H7 (cell line): Measurements from ENCODE around the gene PARD3B. TPM values are rescaled to one million over a fixed set of nuclear protein-coding genes. Genes with fewer than 3 reads are reported as not detected.
A peak's percentile ranks its signal among the peaks of the same experiment; 100 is the strongest.

Experiments
- DNase-seq: peaks from one replicate; pipeline ENCODE4 v3.0.0; 2012
- H3K27me3 ChIP-seq: 2 replicates; pipeline ENCODE4 v1.6.0; 2011; ENCODE audit warnings: mild to moderate bottlenecking, low read length; ENCODE audit not compliant: control insufficient read depth, insufficient read depth
- H3K36me3 ChIP-seq: replicated peaks from 2 replicates; pipeline ENCODE4 v1.5.1; 2011; ENCODE audit warnings: low read length; ENCODE audit not compliant: control insufficient read depth, insufficient read depth
- H3K4me3 ChIP-seq: 2 replicates; pipeline ENCODE4 v1.5.1; 2011; ENCODE audit warnings: low read depth, mild to moderate bottlenecking, control low read depth, low read length, moderate library complexity; ENCODE audit not compliant: insufficient read depth
- total RNA-seq: library from RNA; depleted of rRNA; stranded (reverse); fragments of >200 nt; shearing (Covaris generic); gene quantifications from 2 replicates; pipeline ENCODE4 v1.2.3, GENCODE V29; 2014

PARD3B gene
- total RNA-seq, 1 experiment from 2014 or later = 2.3 TPM

GRCh38 chr2:204948822-204949221 is 403.5 kb downstream of the PARD3B start:
- Histone ChIP-seq H3K4me3 (no peak overlapping the region), H3K36me3 (no peaks in the 10 kb centered on the region), H3K27me3 (no peaks in the 10 kb centered on the region)
- no peak for DNase-seq

GRCh38 chr2:204950695-204951346 is 405.5 kb downstream of the PARD3B start:
- Histone ChIP-seq H3K36me3 (no peaks in the 10 kb centered on the region), H3K4me3 (no peak overlapping the region), H3K27me3 (no peaks in the 10 kb centered on the region)
- DNase-seq = no peak

DNA sequence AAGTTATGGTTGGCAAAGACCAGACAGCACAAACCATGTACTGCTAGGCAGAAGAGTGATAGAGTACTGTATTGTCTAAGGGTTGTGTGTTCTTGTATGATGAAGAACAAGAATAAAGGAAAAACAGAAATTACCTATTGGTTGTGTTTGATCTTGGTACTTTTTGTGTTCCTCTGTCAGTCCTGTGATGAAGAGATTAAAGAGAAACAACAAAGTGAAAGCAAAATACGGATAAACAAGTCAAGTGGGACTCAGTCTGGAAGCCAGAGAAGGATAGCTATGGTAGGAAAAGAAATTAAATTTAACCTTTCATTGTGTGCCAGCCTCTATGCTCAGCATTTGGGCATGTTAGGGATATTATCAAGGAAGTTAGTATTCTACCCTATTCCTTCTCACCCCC is 413.1 kb downstream of the PARD3B start:
- DNase-seq = no peak
- H3K4me3 ChIP-seq = no peak overlapping the region
- no peaks in the 10 kb centered on the region for H3K36me3 ChIP-seq
- no peaks in the 10 kb centered on the region for H3K27me3 ChIP-seq

DNA sequence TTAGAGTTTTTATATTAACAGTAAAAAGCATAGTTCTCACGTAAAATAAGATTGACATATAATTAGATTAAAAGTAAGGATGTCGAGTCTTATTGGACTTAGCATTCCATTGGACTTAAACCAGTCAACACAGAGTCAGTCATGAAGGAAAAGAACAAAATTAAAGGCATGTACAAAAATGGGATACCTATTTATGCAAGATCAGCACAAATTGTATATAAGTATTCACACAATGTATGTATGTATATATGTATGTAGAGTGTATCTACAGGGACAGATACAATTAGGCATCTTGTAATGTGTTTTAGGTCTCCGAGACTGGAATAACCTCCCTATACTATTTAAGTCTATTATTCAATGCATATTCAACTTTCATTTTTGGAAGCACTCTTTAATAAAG is 419.1 kb downstream of the PARD3B start:
- H3K36me3 ChIP-seq = no peaks in the 10 kb centered on the region
- no peak overlapping the region for H3K4me3 ChIP-seq
- DNase-seq = no peak
- no peaks in the 10 kb centered on the region for H3K27me3 ChIP-seq

- H3K36me3 ChIP-seq = no peaks in the 10 kb centered on the region
- no peak for DNase-seq
- H3K27me3 ChIP-seq = no peaks in the 10 kb centered on the region
- H3K4me3 ChIP-seq = no peak overlapping the region
Measured at GRCh38 chr2:204966245-204966644, 421.0 kb downstream of the PARD3B start.

- DNase-seq = no peak
- H3K36me3 ChIP-seq = no peaks in the 10 kb centered on the region
- H3K27me3 ChIP-seq = no peaks in the 10 kb centered on the region
- H3K4me3 ChIP-seq = no peak overlapping the region
Measured at GRCh38 chr2:204967199-204967960, 422.1 kb downstream of the PARD3B start.

GRCh38 chr2:204971206-204971907 is 426.1 kb downstream of the PARD3B start:
- Histone ChIP-seq H3K4me3 (no peak overlapping the region), H3K36me3 (no peaks in the 10 kb centered on the region), H3K27me3 (no peaks in the 10 kb centered on the region)
- no peak for DNase-seq

DNA sequence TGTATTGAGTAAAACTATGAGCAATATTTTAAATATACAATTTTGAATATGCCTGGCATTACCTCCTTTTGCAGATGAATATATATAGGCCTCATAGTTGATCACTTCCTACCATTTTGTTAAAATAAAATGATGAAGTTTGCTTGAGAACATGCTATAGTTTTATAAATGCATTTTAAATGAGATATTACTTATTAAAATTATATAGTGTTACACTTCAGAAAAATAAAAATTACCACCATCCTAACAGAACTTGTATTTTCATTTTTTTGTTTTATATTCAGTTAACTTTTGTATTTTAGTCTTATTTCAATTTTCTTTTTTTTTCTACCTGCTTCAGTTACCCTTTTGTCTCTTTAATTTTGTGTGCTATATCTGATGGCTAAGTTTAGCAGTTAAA is 426.9 kb downstream of the PARD3B start:
- Histone ChIP-seq H3K4me3 (no peak overlapping the region), H3K36me3 (no peaks in the 10 kb centered on the region), H3K27me3 (no peaks in the 10 kb centered on the region)
- DNase-seq = no peak

DNA sequence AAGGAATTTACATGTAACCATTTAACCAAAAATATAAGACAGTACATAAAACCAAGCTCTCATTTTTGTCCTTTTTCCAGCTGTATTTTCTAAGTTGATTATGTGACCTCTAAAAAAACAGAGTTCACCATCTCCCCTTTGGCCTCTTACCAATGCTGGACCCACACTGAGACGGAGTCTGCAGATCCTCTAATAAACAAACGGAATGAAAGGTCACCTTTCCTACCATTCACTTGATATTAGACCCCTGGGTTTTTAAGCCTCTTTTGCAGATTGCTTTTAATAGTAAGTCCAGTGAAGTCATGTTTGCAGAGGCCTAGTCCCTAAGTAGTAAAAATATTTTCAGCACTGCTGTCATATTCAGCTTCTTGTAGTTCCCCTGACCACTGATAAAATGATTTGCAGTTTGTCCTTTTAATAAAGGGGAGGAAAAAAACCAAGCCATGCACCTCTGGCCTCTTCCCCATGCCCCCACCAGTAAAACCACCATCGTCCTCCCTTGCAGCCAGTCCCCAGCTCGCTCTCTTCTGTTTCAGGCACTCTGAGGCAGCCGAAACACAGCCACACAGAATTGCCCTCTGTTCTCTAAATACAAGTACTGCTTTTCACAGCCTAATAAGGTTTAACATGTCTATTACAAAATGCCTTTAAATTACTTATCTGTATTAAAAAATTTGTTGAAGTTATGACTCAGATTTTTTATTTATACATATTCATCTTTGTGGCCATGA is 427.5 kb downstream of the PARD3B start:
- no peaks in the 10 kb centered on the region for H3K36me3 ChIP-seq
- DNase-seq = no peak
- no peaks in the 10 kb centered on the region for H3K27me3 ChIP-seq
- no peak overlapping the region for H3K4me3 ChIP-seq

DNA sequence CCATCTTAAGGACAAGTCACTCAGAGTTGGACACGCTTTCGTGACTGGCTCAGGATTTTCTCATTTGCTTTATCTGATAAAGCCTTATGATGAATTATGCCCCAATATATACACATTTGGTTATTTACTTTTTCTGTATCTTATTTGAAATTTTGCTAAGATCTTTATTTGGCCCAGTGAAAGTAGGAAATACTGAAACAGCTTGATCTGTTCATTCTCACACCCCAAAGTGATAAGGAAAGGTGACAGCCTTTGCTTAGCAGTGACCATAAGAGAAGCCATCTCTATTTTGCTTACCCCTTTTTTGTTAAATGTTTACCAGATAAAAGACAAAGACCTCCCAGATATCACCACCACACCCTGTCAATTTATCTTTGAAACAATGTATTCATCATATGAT is 428.3 kb downstream of the PARD3B start:
- DNase-seq = no peak
- H3K36me3 ChIP-seq = no peaks in the 10 kb centered on the region

DNA sequence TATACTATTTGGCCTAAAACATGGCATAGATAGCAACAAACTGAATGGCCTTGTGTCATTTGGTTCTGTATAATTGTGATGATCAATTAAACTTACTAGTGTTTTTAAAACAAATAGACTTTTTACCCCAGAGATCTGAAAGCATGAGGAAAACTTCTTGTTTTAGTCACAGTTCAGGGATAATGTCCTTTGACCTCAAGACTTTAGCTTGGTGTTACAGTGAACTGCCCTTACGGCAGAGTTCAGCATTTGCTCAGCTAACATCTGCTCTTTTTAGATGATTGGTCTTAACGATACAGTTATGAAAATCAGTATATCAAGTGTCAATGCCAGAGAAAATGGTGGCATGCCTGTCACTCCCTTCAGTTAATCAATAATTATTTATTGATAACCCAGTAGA is 429.2 kb downstream of the PARD3B start:
- H3K27me3 ChIP-seq = no peaks in the 10 kb centered on the region
- no peaks in the 10 kb centered on the region for H3K36me3 ChIP-seq
- no peak overlapping the region for H3K4me3 ChIP-seq
- no peak for DNase-seq

More for the DNA sequence above, 428.3 kb downstream of the PARD3B start:
- Histone ChIP-seq H3K4me3 (no peak overlapping the region), H3K27me3 (no peaks in the 10 kb centered on the region)

DNA sequence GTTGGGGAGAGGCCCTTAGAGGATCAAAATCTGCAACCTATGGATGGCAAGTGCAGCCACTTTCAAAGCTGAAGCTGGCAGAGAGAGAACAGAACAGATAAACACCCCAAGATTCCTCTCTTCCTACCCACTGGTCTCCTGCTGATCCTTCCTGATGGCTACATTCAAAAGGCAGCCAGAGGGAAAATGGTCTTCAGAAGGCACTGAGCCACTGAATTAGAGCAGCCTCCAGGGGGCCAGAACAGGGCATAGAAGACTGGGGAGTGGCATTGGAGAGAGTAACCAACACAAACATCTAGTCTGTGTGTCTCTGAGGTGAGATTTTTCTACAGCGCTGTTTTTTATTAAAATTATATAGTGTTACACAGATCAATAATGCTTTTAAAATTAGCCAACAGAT is 432.6 kb downstream of the PARD3B start:
- H3K4me3 ChIP-seq = no peak overlapping the region
- DNase-seq = peak; percentile 61
- no peaks in the 10 kb centered on the region for H3K27me3 ChIP-seq
- no peaks in the 10 kb centered on the region for H3K36me3 ChIP-seq

DNA sequence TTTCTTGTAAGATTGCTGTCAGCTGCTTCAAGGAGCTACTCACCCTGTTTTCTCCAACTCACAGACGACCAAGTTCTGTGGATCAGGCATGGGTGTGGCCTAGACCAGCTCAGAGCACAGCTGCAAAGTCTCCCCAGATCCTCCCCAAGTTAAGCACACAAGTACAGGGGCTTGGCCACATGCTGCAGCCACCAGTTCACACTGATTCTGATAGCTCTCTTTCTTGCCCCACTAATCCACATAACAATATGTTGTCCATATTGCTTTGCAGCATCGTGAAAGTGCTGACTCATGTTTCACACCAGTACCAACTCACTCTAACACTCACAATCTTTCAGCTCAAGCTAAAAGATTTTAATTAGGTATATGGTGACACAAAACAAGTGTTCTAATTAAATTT is 437.0 kb downstream of the PARD3B start:
- Histone ChIP-seq H3K36me3 (no peaks in the 10 kb centered on the region), H3K27me3 (no peaks in the 10 kb centered on the region), H3K4me3 (no peak overlapping the region)
- DNase-seq = peak; percentile 31

GRCh38 chr2:204984518-204984917 is 439.2 kb downstream of the PARD3B start:
- Histone ChIP-seq H3K36me3 (no peaks in the 10 kb centered on the region), H3K27me3 (no peaks in the 10 kb centered on the region), H3K4me3 (no peak overlapping the region)
- DNase-seq = no peak
